Ovary (tissue), 9 donors: ENCODE results near the gene MPP1. TPM values are rescaled to one million over a fixed set of nuclear protein-coding genes. Genes with fewer than 3 reads are reported as not detected.

Experiments used
- DNase-seq, 5 donors: peaks; one replicate each; pipeline ENCODE4 v3.0.0-alpha.2; 2019 to 2020
- H3K27ac ChIP-seq, 2 donors: fragments of 200-600 bp; one replicate each; pipeline versions ENCODE4 v1.5.1 to v1.8.0; 2019 to 2022
- H3K27me3 ChIP-seq: fragments of 200-600 bp; one replicate; pipeline ENCODE4 v1.8.0; 2022
- H3K36me3 ChIP-seq: fragments of 200-600 bp; sonication (generic); one replicate; pipeline ENCODE4 v1.5.1; 2019
- H3K4me1 ChIP-seq: one replicate; pipeline ENCODE4 v1.8.1; 2013; ENCODE audit warnings: mild to moderate bottlenecking, moderate library complexity; ENCODE audit not compliant: insufficient read depth
- H3K4me3 ChIP-seq: fragments of 200-600 bp; sonication (generic); one replicate; pipeline ENCODE4 v1.5.1; 2017
- H3K9me3 ChIP-seq, 2 donors: fragments of 200-600 bp in 1 of 2; sonication (generic) in 1 of 2; one replicate each; pipeline versions ENCODE4 v1.5.1 to v1.8.1; 2013 to 2019; ENCODE audit warnings: mild to moderate bottlenecking in 1 of 2, moderate library complexity in 1 of 2
- EP300 ChIP-seq: sonication (generic); formaldehyde crosslinking; IDR thresholded peaks from one replicate; pipeline ENCODE4 v1.6.1; 2017; ENCODE audit warnings: antibody characterized with exemption
- POLR2A ChIP-seq: fragments of 450-650 bp; IDR thresholded peaks from one replicate; pipeline ENCODE4 v1.6.1; 2017; ENCODE audit warnings: antibody characterized with exemption, mild to moderate bottlenecking, moderate library complexity
- WGBS, 3 donors: extraction: QIAGEN DNeasy Blood & Tissue Kit in 1 of 3; methylation state at CpG; one replicate each; pipeline versions ENCODE4 v1.1.5 to v1.1.7; 2013 to 2017; 5-methylcytosine and 5-hydroxymethylcytosine counted together
- intact Hi-C, 4 donors: fragments of 100-400 bp; cut with DNase I; formaldehyde crosslinking; loops; one replicate each; pipeline versions ENCODE4 v1.11.0 to v1.15.1; 2022 to 2023
- polyA plus RNA-seq, 2 donors: library from polyadenylated mRNA; stranded (reverse); fragments of 200-250 nt in 1 of 2; fragments of 350-450 nt in 1 of 2; fragmentation: Illumina TruSeq in 1 of 2; extraction: RNeasy Lipid Tissue Mini Kit (QIAGEN cat#74804) in 1 of 2; gene quantifications; one replicate each; pipeline ENCODE4 v1.2.3, GENCODE V29; 2013 to 2014
- total RNA-seq, 7 donors: library from RNA; depleted of rRNA in 2 of 7; stranded (reverse); fragments of >200 nt in 2 of 7; fragmentation: NEBNext Ultra II Directional in 3 of 7; extraction: Animal tissue kit (Norgen Biotek cat#: 25700) in 3 of 7; gene quantifications; one replicate each; pipeline versions ENCODE4 v1.1.0 to v1.2.4, GENCODE V29; 2016 to 2023
- TF ChIP-seq, protein P1 (sequence below), 3 donors: fragments of 450-650 bp in 2 of 3; fragments of 200-600 bp in 1 of 3; IDR thresholded peaks; one replicate each; pipeline versions ENCODE4 v1.5.1 to v1.8.0; 2016 to 2022; ENCODE audit warnings: antibody characterized with exemption in 3 of 3, mild to moderate bottlenecking in 1 of 3
- donor health status: DM: no; HTN: no; CAD: no; lungs with moderate emphysema.
- donor health status: DM: no; HTN: no; CAD: no.
- donor health status: Bipolar disorder and iron deficiency.
- donor health status: DM: yes; HTN: yes; CAD: no.
- donor health status: DM: no; HTN: no; CAD: no.
- donor health status: DM: yes; HTN: yes; CAD: no.

MPP1 gene
- total and polyA plus RNA-seq, 9 donors, result 9.2 to 46.9 (median 16.2) TPM

DNA sequence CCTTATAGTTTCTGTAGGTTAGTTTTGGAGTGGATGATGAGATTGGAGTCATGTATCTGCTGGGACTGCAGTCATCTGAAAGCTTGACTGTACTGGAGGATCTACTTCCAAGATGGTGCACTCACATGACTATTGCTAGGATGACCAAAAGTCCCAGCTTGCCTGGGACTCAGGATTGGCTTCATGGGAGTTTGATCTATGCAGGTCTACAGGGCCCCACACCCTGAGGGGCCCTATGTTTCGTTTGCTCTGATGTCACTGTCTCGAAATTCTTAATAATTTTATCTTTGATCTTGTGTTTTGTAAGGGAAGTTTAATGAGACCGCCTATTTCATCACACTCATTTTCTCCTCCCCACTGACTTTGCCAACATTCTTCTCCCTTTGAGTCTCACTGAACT lies 29.3 kb upstream of the MPP1 start, which contains the start of gene SMIM9:
Gene SMIM9, minus strand, starts transcription at position 101 of the 400 bp plus-strand sequence. CDS start 3,806 bp downstream, outside the sequence.
- no peaks in the 10 kb centered on the region for H3K36me3 ChIP-seq
- H3K9me3 ChIP-seq, result no peaks in the 10 kb centered on the region
- WGBS, 3 donors, result 70 to 83% (median 80%) methylated on average over 3 of the region's 3 CpGs
- no peak within 1 kb of the TSS for H3K4me3 ChIP-seq
- no peak within 1 kb of the TSS for H3K27ac ChIP-seq
- no peak for DNase-seq
- H3K4me1 ChIP-seq, result no peaks in the 10 kb centered on the region
- TF ChIP-seq POLR2A (no peak), EP300 (no peak)
- TF ChIP-seq, protein P1, sequence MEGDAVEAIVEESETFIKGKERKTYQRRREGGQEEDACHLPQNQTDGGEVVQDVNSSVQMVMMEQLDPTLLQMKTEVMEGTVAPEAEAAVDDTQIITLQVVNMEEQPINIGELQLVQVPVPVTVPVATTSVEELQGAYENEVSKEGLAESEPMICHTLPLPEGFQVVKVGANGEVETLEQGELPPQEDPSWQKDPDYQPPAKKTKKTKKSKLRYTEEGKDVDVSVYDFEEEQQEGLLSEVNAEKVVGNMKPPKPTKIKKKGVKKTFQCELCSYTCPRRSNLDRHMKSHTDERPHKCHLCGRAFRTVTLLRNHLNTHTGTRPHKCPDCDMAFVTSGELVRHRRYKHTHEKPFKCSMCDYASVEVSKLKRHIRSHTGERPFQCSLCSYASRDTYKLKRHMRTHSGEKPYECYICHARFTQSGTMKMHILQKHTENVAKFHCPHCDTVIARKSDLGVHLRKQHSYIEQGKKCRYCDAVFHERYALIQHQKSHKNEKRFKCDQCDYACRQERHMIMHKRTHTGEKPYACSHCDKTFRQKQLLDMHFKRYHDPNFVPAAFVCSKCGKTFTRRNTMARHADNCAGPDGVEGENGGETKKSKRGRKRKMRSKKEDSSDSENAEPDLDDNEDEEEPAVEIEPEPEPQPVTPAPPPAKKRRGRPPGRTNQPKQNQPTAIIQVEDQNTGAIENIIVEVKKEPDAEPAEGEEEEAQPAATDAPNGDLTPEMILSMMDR (IDR thresholded peaks at IDR 0.05), result no peak
- no peaks in the 10 kb centered on the region for H3K27me3 ChIP-seq
- intact Hi-C loops, result no loop called here

DNA sequence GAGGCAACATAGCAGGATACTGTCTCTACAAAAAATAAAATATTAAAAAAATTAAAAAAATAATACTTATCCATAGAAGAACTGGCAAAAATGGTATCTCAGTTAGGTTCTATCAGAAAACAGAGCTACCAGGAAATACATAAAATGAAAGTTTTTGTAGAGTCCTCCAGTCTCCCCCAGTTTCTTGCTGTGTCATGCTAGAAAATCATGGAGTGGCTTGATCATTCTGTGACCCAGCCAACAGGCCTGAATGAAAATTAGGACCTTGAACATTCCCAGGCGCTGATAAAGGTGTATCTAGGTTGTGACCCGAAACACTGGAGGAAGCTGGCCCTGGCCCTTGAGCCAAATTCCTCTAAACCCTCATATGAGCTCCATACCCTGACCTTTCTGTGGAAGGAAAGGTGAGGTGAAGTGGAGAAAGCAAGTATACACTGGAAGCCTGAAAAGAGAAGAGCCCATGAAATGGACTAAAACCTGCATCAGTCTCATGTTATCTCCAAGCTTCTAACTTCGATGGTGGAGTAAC lies 28.5 kb upstream of the MPP1 start:
- DNase-seq, result no peak
- TF ChIP-seq POLR2A (no peak), EP300 (no peak)
- TF ChIP-seq, protein P1 (IDR thresholded peaks at IDR 0.05), result no peak
- 69 to 76% (median 75%) methylated on average over 3 of the region's 3 CpGs for WGBS, 3 donors

DNA sequence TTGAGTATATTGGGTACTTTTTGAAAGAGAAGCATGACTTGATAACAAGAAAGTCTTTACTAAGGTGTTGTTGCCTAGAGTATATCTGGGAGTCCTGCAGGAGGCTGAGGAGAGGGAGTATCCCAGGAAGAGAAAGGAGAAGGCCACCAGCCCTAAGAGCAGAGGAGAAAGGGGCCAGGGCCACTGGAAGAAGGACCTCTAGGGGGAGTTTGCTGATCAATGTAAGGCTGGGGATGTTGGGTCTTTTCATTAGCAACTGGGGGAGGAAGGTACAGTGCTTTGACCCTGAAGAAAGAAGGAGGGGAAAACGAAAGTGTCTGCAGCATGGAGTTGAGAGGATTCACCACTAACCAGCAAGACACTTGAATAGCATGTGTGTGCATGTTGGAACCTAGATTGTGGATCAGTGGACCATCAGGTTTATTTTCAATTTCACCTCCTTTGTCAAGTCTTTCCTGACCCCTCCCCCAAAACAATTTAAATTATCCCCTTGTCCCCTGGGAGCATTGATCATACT lies 24.7 kb upstream of the MPP1 start:
- no peak for DNase-seq
- Histone ChIP-seq H3K27ac (no peak overlapping the region), H3K9me3 (no peaks in the 10 kb centered on the region), H3K36me3 (no peaks in the 10 kb centered on the region), H3K4me1 (no peaks in the 10 kb centered on the region), H3K27me3 (no peaks in the 10 kb centered on the region), H3K4me3 (no peak overlapping the region)
- 4 to 6% (median 5%) methylated on average over 1 of the region's 1 CpG for WGBS, 3 donors
- intact Hi-C loops, result no loop called here
- TF ChIP-seq, protein P1 (IDR thresholded peaks at IDR 0.05), result no peak
- TF ChIP-seq POLR2A, result no peak
- TF ChIP-seq EP300, result no peak

More for the DNA sequence above, 28.5 kb upstream of the MPP1 start:
- H3K4me3 ChIP-seq, result no peak overlapping the region
- no peak overlapping the region for H3K27ac ChIP-seq
- no peaks in the 10 kb centered on the region for H3K27me3 ChIP-seq
- H3K4me1 ChIP-seq, result no peaks in the 10 kb centered on the region
- intact Hi-C loops, result no loop called here
- no peaks in the 10 kb centered on the region for H3K9me3 ChIP-seq
- no peaks in the 10 kb centered on the region for H3K36me3 ChIP-seq

DNA sequence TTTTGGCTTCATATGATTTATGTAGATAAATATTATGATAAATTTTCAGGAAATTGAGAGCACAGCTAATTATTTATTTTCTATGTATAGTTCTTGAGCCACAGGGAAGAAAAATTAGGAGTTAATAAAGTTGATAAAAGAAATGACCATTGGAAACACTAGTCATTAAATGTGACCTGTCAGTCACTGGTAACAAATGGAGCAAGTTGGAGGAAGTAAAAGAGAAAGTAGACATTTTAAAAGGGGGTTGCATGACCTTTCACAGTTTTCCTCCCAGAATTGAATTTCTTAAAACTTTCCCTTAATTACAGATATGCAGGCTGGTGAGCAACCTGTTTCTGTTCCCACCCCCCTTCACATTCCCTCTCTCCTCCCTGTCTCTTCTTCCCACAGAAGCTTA lies 23.8 kb upstream of the MPP1 start:
- no peak for DNase-seq
- no peak overlapping the region for H3K4me3 ChIP-seq
- H3K9me3 ChIP-seq, result no peaks in the 10 kb centered on the region
- TF ChIP-seq, protein P1 (IDR thresholded peaks at IDR 0.05), result no peak
- TF ChIP-seq POLR2A, result no peak
- TF ChIP-seq EP300, result no peak
- intact Hi-C loops, result no loop called here
- H3K36me3 ChIP-seq, result no peaks in the 10 kb centered on the region
- no peaks in the 10 kb centered on the region for H3K4me1 ChIP-seq
- H3K27me3 ChIP-seq, result no peaks in the 10 kb centered on the region
- no peak overlapping the region for H3K27ac ChIP-seq
